HEK293 (cell line): ENCODE results near the gene YDJC.

Experiments used
- BCL11B ChIP-seq: fragments of 450-650 bp; formaldehyde crosslinking; IDR thresholded peaks from 2 replicates; pipeline ENCODE4 v1.5.1; 2016; ENCODE audit warnings: low read depth, missing biosample characterization, missing genetic modification characterization
- GLI4 ChIP-seq: fragments of 450-650 bp; formaldehyde crosslinking; IDR thresholded peaks from 2 replicates; pipeline ENCODE4 v1.5.1; 2016; ENCODE audit warnings: missing biosample characterization, missing genetic modification characterization
- KLF8 ChIP-seq: fragments of 450-650 bp; formaldehyde crosslinking; IDR thresholded peaks from 2 replicates; pipeline ENCODE4 v1.5.1; 2016; ENCODE audit warnings: missing biosample characterization, missing genetic modification characterization
- OSR2 ChIP-seq: fragments of 450-650 bp; formaldehyde crosslinking; IDR thresholded peaks from 2 replicates; pipeline ENCODE4 v1.5.1; 2016; ENCODE audit warnings: missing biosample characterization, missing genetic modification characterization
- OVOL3 ChIP-seq: fragments of 450-650 bp; formaldehyde crosslinking; IDR thresholded peaks from 2 replicates; pipeline ENCODE4 v1.5.1; 2016; ENCODE audit warnings: missing biosample characterization, missing genetic modification characterization
- REST ChIP-seq: fragments of 450-650 bp; formaldehyde crosslinking; IDR thresholded peaks from 2 replicates; pipeline ENCODE4 v1.5.1; 2016; ENCODE audit warnings: missing biosample characterization, missing genetic modification characterization
- SETDB1 ChIP-seq: IDR thresholded peaks from one replicate; pipeline ENCODE4 v1.6.1; 2017; ENCODE audit warnings: mild to moderate bottlenecking, low read length, moderate library complexity, mixed read lengths; ENCODE audit not compliant: insufficient read length
- ZBTB1 ChIP-seq: fragments of 450-650 bp; formaldehyde crosslinking; IDR thresholded peaks from 2 replicates; pipeline ENCODE4 v1.5.1; 2016; ENCODE audit warnings: missing biosample characterization, missing genetic modification characterization
- ZBTB20 ChIP-seq: fragments of 450-650 bp; formaldehyde crosslinking; IDR thresholded peaks from 2 replicates; pipeline ENCODE4 v1.5.1; 2016; ENCODE audit warnings: missing biosample characterization, missing genetic modification characterization
- ZNF16 ChIP-seq: fragments of 450-650 bp; formaldehyde crosslinking; IDR thresholded peaks from 2 replicates; pipeline ENCODE4 v1.5.1; 2016; ENCODE audit warnings: low read depth, missing biosample characterization, missing genetic modification characterization
- ZNF23 ChIP-seq: fragments of 450-650 bp; formaldehyde crosslinking; IDR thresholded peaks from 2 replicates; pipeline ENCODE4 v1.5.1; 2016; ENCODE audit warnings: missing biosample characterization, missing genetic modification characterization, borderline replicate concordance
- ZNF280D ChIP-seq: fragments of 450-650 bp; formaldehyde crosslinking; IDR thresholded peaks from 2 replicates; pipeline ENCODE4 v1.5.1; 2016; ENCODE audit warnings: missing biosample characterization, missing genetic modification characterization
- ZNF302 ChIP-seq: fragments of 450-650 bp; formaldehyde crosslinking; IDR thresholded peaks from 2 replicates; pipeline ENCODE4 v1.5.1; 2016; ENCODE audit warnings: missing biosample characterization, missing genetic modification characterization, low read depth
- ZNF37A ChIP-seq: fragments of 450-650 bp; IDR thresholded peaks from 2 replicates; pipeline ENCODE4 v1.5.1; 2018; ENCODE audit warnings: missing biosample characterization, missing genetic modification characterization
- ZNF404 ChIP-seq: fragments of 450-650 bp; formaldehyde crosslinking; IDR thresholded peaks from 2 replicates; pipeline ENCODE4 v1.5.1; 2017; ENCODE audit warnings: missing biosample characterization, missing genetic modification characterization
- ZNF510 ChIP-seq: fragments of 450-650 bp; formaldehyde crosslinking; IDR thresholded peaks from 2 replicates; pipeline ENCODE4 v1.5.1; 2018; ENCODE audit warnings: mild to moderate bottlenecking, missing genetic modification characterization, missing biosample characterization; ENCODE audit not compliant: insufficient replicate concordance
- ZNF518A ChIP-seq: fragments of 450-650 bp; formaldehyde crosslinking; conservative IDR thresholded peaks from 2 replicates; pipeline ENCODE4 v1.5.1; 2016; ENCODE audit warnings: low read depth, missing biosample characterization, missing genetic modification characterization
- ZNF747 ChIP-seq: fragments of 450-650 bp; formaldehyde crosslinking; IDR thresholded peaks from 2 replicates; pipeline ENCODE4 v1.5.1; 2016; ENCODE audit warnings: missing biosample characterization, missing genetic modification characterization
- ZNF830 ChIP-seq: fragments of 450-650 bp; IDR thresholded peaks from 2 replicates; pipeline ENCODE4 v1.5.0; 2018; ENCODE audit warnings: missing biosample characterization, missing genetic modification characterization, low read depth, mild to moderate bottlenecking, moderate library complexity
- ZNF843 ChIP-seq: fragments of 450-650 bp; formaldehyde crosslinking; IDR thresholded peaks from 2 replicates; pipeline ENCODE4 v1.5.1; 2016; ENCODE audit warnings: missing biosample characterization, missing genetic modification characterization
- TF ChIP-seq, protein P1 (sequence below): fragments of 450-650 bp; formaldehyde crosslinking; IDR thresholded peaks from 2 replicates; pipeline ENCODE4 v1.5.0; 2017; ENCODE audit warnings: missing biosample characterization, missing genetic modification characterization, borderline replicate concordance
- TF ChIP-seq, protein P2 (sequence below): fragments of 450-650 bp; formaldehyde crosslinking; IDR thresholded peaks from 2 replicates; pipeline ENCODE4 v1.5.1; 2017; ENCODE audit warnings: missing biosample characterization, missing genetic modification characterization
- TF ChIP-seq, protein P3 (sequence below): fragments of 450-650 bp; formaldehyde crosslinking; IDR thresholded peaks from 2 replicates; pipeline ENCODE4 v1.5.1; 2017; ENCODE audit warnings: missing biosample characterization, missing genetic modification characterization

The YDJC gene

GRCh38 chr22:21652010-21652546 is 22.3 kb upstream of the YDJC start (continued):
- TF ChIP-seq, protein P1, sequence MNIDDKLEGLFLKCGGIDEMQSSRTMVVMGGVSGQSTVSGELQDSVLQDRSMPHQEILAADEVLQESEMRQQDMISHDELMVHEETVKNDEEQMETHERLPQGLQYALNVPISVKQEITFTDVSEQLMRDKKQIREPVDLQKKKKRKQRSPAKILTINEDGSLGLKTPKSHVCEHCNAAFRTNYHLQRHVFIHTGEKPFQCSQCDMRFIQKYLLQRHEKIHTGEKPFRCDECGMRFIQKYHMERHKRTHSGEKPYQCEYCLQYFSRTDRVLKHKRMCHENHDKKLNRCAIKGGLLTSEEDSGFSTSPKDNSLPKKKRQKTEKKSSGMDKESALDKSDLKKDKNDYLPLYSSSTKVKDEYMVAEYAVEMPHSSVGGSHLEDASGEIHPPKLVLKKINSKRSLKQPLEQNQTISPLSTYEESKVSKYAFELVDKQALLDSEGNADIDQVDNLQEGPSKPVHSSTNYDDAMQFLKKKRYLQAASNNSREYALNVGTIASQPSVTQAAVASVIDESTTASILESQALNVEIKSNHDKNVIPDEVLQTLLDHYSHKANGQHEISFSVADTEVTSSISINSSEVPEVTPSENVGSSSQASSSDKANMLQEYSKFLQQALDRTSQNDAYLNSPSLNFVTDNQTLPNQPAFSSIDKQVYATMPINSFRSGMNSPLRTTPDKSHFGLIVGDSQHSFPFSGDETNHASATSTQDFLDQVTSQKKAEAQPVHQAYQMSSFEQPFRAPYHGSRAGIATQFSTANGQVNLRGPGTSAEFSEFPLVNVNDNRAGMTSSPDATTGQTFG (tag by site-specific recombination), result no peak
- no peak for TF ChIP-seq ZNF510 (tag by site-specific recombination)
- no peak for TF ChIP-seq ZNF302 (tag by site-specific recombination)
- TF ChIP-seq ZNF23 (tag by site-specific recombination), result no peak
- no peak for TF ChIP-seq ZNF830 (tag by site-specific recombination)
- TF ChIP-seq GLI4 (tag by site-specific recombination), result no peak
- TF ChIP-seq OSR2 (tag by site-specific recombination), result no peak
- no peak for TF ChIP-seq ZNF747 (tag by site-specific recombination)
- TF ChIP-seq ZNF280D (tag by site-specific recombination), result no peak
- TF ChIP-seq ZNF37A (tag by site-specific recombination), result no peak
- TF ChIP-seq, protein P2, sequence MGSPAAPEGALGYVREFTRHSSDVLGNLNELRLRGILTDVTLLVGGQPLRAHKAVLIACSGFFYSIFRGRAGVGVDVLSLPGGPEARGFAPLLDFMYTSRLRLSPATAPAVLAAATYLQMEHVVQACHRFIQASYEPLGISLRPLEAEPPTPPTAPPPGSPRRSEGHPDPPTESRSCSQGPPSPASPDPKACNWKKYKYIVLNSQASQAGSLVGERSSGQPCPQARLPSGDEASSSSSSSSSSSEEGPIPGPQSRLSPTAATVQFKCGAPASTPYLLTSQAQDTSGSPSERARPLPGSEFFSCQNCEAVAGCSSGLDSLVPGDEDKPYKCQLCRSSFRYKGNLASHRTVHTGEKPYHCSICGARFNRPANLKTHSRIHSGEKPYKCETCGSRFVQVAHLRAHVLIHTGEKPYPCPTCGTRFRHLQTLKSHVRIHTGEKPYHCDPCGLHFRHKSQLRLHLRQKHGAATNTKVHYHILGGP (tag by site-specific recombination), result no peak
- TF ChIP-seq, protein P3, sequence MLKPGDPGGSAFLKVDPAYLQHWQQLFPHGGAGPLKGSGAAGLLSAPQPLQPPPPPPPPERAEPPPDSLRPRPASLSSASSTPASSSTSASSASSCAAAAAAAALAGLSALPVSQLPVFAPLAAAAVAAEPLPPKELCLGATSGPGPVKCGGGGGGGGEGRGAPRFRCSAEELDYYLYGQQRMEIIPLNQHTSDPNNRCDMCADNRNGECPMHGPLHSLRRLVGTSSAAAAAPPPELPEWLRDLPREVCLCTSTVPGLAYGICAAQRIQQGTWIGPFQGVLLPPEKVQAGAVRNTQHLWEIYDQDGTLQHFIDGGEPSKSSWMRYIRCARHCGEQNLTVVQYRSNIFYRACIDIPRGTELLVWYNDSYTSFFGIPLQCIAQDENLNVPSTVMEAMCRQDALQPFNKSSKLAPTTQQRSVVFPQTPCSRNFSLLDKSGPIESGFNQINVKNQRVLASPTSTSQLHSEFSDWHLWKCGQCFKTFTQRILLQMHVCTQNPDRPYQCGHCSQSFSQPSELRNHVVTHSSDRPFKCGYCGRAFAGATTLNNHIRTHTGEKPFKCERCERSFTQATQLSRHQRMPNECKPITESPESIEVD (tag by site-specific recombination), result no peak
- no peak for TF ChIP-seq ZNF16 (tag by site-specific recombination)
- no peak for TF ChIP-seq OVOL3 (tag by site-specific recombination)
- no peak for TF ChIP-seq ZNF404 (tag by site-specific recombination)
- no peak for TF ChIP-seq ZNF518A (tag by site-specific recombination)
- TF ChIP-seq KLF8 (tag by site-specific recombination), result peak; percentile 86; the same call in 1 of the 2 replicates
- no peak for TF ChIP-seq SETDB1
- TF ChIP-seq ZBTB1, result no peak
- TF ChIP-seq ZNF843, result no peak
- no peak for TF ChIP-seq REST (tag by site-specific recombination)
- TF ChIP-seq BCL11B (tag by site-specific recombination), result peak; percentile 60; the same call in 1 of the 2 replicates
- peak; percentile 88 for TF ChIP-seq ZBTB20 (tag by site-specific recombination)
